ENCODE measurements around the gene STOX2. TPM values are rescaled to one million over a fixed set of nuclear protein-coding genes. Genes with fewer than 3 reads are reported as not detected.

The STOX2 gene
- total and polyA plus RNA-seq, 2 of the 8 experiments (the other 6 are each of a cell fraction or from before 2014, with no cell fraction given), result 5.5 to 20.0 TPM

DNA sequence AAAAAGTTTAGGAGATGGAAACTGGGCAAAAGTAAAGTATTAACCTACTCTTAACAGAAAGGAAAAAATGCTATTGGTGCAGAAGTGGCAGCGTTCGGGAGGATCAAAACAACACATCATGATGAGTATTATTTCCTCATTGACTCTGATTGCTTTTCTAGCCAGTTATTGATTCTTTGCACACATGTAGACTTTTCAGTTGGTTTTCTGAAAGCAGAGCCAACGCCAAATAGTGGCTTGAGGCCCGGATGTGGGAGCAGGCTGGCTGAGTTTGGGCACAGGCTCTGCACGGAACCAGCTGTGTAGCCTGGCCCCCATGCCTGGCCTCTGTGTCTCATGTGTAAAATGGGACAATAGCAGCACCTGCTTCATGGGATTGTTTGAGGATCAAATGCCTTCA is 21.8 kb downstream of the STOX2 start (continued):
- TF ChIP-seq KDM4A (IDR thresholded peaks at IDR 0.05; ENCODE audit: low read depth, low read length, severe bottlenecking), result no peak
- TF ChIP-seq CBX8 (IDR thresholded peaks at IDR 0.05; ENCODE audit: borderline replicate concordance, low read depth, low read length), result no peak
